Esophagus muscularis mucosa (tissue), 3 donors: ENCODE measurements around the gene PRKAA2.

ENCODE experiments used
- POLR2A ChIP-seq: fragments of 450-650 bp; IDR thresholded peaks from one replicate; pipeline ENCODE4 v1.6.1; 2017; ENCODE audit warnings: antibody characterized with exemption, moderate library complexity, mild to moderate bottlenecking, low read depth
- TF ChIP-seq, protein P1 (sequence below), 3 experiments: fragments of 200-600 bp in 2 of 3; fragments of 450-650 bp in 1 of 3; sonication (generic) in 2 of 3; IDR thresholded peaks; one replicate each; pipeline ENCODE4 v1.5.1; 2017 to 2019; ENCODE audit warnings: antibody characterized with exemption in 3 of 3, mild to moderate bottlenecking in 2 of 3, moderate library complexity in 1 of 3

DNA sequence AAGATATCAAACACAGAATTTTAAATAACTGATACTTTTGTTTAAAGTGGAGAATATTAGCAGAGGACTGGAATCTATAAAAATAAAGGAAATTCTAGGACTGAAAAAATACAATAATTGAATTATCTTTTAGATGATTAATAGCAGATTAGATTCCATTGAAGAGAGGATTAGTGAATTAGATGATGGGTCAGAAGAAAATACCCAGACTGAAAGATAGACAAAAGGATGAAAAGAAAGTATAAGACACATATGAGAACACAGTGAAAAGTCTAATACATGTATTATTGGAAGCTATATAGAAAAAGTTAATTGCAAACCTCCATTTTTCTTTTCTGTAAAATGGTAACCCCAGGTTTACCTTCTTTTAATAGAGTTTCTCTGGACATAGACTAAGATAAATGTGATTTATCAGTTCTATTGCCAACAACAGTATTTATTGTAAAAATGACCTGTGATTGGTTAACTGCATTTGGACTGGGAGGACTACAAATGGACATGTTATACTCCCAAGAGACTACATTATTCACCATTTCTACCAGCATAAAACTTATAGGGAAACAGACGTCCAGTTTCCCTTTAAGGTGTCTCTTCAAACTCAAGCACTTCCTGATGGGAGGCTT, 11.0 kb downstream of the PRKAA2 start:
- TF ChIP-seq, protein P1, sequence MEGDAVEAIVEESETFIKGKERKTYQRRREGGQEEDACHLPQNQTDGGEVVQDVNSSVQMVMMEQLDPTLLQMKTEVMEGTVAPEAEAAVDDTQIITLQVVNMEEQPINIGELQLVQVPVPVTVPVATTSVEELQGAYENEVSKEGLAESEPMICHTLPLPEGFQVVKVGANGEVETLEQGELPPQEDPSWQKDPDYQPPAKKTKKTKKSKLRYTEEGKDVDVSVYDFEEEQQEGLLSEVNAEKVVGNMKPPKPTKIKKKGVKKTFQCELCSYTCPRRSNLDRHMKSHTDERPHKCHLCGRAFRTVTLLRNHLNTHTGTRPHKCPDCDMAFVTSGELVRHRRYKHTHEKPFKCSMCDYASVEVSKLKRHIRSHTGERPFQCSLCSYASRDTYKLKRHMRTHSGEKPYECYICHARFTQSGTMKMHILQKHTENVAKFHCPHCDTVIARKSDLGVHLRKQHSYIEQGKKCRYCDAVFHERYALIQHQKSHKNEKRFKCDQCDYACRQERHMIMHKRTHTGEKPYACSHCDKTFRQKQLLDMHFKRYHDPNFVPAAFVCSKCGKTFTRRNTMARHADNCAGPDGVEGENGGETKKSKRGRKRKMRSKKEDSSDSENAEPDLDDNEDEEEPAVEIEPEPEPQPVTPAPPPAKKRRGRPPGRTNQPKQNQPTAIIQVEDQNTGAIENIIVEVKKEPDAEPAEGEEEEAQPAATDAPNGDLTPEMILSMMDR (IDR thresholded peaks at IDR 0.05), result no peak
- TF ChIP-seq POLR2A, result no peak
